ENCODE measurements around the gene QRFPR.
"Not testable (repeated sequence)": the region's sequence is repeated elsewhere in the genome, so short reads cannot be mapped to it uniquely, and the experiment has no call there.

The QRFPR gene

DNA sequence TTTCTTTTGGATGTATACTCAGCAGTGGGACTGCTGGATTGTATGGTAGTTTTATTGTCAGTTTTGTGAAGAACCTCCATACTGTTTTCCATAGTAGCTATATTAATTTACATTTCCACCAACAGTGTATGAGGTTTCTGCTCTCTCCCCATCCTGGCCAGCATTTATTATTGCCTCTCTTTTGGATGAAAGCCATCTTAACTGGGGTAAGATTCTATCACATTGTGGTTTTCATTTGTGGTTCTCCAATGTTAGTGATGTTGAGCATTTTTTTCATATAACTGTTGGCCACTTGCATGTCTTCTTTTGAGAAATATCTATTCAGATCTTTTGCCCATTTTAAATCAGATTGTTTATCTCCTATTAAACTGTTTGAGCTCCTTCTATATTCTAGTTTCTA is 27.6 kb downstream of the QRFPR start:
- no peak overlapping the region for H3K4me3 ChIP-seq (ENCODE audit: low read length)
- DNase-seq (ENCODE audit: low read depth, low spot score), result no peak

- H3K4me3 ChIP-seq (ENCODE audit: low read length), result no peak overlapping the region
- no peak for DNase-seq (ENCODE audit: low read depth, low spot score)
These were observed 36.7 kb downstream of the QRFPR start for GRCh38 chr4:121344098-121344497.

DNA sequence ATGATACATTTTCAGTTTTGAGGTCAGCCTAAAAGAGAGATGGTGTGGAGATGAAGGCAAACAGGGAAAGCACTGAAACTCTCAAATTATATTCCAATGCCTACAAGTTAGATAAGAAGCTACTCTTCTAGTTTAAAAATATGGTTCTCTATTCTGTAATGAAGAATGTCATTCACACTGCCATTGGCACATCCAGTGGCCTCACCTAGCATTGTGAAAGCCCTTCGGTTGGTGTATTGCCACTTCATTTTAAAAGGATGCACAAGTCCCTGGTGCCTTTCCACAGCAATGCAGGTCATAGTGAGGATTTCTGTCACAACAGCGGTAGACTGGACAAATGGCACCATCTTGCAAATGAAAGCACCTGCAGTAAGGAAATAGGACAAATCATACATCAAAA is 40.6 kb downstream of the QRFPR start:
- H3K4me3 ChIP-seq (ENCODE audit: low read length), result no peak overlapping the region
- no peak for DNase-seq (ENCODE audit: low read depth, low spot score)

GRCh38 chr4:121339824-121340223 is 41.0 kb downstream of the QRFPR start:
- no peak overlapping the region for H3K4me3 ChIP-seq (ENCODE audit: low read length)
- no peak for DNase-seq (ENCODE audit: low read depth, low spot score)

DNA sequence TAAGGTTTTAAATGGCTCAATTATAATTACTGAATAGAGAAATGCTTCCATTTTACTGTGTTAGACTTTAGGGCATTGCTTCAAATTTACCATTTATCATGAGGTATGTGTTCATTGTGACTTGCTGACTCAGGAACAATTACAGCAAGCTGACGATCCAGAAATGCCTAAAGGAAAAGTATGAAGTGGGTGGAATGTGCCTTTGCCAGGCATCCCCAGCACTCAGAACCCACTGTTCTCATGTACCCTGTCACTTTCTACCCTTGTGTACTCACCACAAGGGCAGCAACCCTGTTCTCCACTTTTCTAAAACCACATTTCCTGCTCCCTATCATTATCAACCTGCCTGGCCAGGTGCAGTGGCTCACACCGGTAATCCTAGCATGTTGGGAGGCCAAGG is 41.5 kb downstream of the QRFPR start:
- H3K4me3 ChIP-seq (ENCODE audit: low read length), result no peak overlapping the region
- DNase-seq (ENCODE audit: low read depth, low spot score), result no peak

- no peak for DNase-seq (ENCODE audit: low read depth, low spot score)
- no peak overlapping the region for H3K4me3 ChIP-seq (ENCODE audit: low read length)
These were observed 42.3 kb downstream of the QRFPR start for GRCh38 chr4:121338518-121338917.

- H3K4me3 ChIP-seq (ENCODE audit: low read length), result no peak overlapping the region
- DNase-seq (ENCODE audit: low read depth, low spot score), result no peak
These were observed 44.1 kb downstream of the QRFPR start for GRCh38 chr4:121336706-121337105.

- H3K4me3 ChIP-seq (ENCODE audit: low read length), result no peak overlapping the region
- no peak for DNase-seq (ENCODE audit: low read depth, low spot score)
These were observed 50.6 kb downstream of the QRFPR start for GRCh38 chr4:121330180-121330665.

DNA sequence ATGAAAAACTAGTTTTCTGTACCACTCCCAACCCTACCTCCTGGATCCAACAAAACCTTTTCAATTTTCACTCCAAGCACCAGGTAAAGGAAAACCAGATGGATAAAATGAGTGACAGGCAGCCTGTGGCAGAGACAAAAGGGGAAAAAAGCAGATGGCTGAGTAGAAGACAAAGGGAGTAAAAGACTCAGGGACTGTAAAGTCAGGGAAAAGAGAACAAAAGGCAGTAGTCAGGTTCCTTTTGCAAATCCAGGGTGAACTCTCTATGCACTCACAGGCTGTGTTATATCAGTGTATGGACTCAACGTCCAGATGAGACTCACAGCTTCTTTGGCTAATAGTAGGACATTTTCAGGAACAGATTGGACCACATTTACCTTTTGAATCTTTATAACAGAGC is 54.2 kb downstream of the QRFPR start:
- H3K4me3 ChIP-seq (ENCODE audit: low read length), result no peak overlapping the region
- no peak for DNase-seq (ENCODE audit: low read depth, low spot score)

DNA sequence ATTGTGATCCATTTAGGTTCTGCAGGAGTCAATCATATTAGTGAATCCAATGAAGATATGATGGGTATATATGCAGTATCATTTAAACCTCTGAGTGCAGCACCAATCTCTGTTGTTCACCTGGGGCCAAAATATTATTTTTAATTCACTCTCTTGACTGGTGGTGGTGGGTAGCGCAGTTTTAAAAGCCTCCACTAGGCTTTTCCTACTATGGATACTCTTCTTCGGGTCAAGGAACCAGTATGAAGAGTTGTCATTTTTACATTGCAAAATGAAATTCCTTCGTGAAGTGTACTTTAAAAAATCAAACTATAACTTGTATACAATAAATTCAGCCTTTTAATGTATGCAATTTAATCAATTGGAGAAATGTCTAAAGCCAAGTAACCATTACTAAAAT is 56.5 kb downstream of the QRFPR start:
- H3K4me3 ChIP-seq (ENCODE audit: low read length), result no peak overlapping the region
- no peak for DNase-seq (ENCODE audit: low read depth, low spot score)

DNA sequence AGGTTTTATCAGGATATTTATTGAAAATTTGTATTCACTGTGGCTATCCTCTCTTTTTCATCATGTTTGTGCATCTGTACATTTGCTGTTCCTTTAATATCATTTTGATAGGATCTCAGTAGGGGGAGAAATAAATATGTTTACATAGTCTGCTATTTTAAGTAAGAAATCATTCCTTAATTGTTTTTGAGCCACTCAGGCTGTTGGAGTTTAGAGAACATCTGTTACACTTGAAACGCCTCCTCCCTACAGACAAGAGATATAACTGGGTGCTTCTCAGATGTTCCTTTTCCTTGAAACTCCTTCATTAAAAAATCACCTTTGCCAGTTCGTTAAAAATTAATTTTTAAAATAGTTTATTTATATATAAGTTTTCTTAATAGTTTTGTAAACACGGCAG is 59.4 kb downstream of the QRFPR start:
- no peak overlapping the region for H3K4me3 ChIP-seq (ENCODE audit: low read length)
- no peak for DNase-seq (ENCODE audit: low read depth, low spot score)

DNA sequence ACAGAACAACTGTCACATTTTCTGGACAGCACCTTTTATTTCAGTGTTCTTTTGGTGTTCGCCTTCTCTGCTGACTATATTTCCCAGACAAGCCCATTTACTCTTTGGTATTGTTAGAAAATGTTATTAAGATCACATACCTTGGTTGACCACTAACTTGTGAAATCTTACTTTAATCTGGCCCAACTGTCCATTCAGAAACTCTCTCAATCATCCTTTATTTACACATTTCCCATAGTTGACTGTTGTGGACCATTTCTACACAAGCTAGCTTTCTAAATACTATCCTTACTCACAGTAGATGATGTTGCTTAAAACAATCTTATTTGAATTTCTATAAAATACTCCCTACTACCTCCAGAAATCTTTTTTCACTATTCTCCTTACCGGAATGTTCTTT is 64.7 kb downstream of the QRFPR start:
- H3K4me3 ChIP-seq (ENCODE audit: low read length), result no peak overlapping the region
- DNase-seq (ENCODE audit: low read depth, low spot score), result no peak

DNA sequence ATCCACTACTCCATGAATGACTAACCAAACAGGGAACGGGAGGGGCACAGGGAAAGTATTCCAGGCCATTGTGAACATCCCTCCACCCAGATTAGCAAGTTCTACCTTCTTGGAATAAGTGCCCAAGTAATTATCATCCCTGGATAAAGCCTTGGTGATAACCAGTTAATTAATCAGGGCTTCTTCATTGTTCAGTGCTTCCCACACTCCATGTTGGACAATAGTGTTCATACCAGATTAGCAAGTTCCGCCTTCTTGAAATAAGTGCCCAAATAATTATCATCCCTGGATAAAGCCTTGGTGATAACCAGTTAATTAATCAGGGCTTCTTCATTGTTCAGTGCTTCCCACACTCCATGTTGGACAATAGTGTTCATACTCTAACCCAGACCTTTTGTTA is 67.4 kb downstream of the QRFPR start:
- H3K4me3 ChIP-seq (ENCODE audit: low read length); DNase-seq (ENCODE audit: low read depth, low spot score): not testable (repeated sequence)

DNA sequence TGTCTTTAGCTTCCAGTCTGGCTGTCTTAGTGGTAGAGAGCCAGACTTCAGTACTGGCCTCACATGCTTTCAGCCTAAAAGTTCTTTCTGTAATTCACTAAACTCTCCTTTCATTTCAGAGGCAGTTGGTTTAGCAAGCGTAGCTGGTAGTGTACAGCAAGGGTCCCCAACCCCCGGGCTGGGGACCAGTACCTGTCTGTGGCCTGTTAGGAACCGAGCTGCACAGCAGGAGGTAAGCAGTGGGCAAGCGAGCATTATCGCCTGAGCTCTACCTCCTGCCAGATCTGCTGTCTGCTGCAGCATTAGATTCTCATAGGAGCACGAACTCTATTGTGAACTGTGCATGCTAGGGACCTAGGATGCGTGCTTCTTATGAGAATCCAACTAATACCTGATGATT is 72.0 kb downstream of the QRFPR start:
- no peak overlapping the region for H3K4me3 ChIP-seq (ENCODE audit: low read length)
- DNase-seq (ENCODE audit: low read depth, low spot score), result no peak

DNA sequence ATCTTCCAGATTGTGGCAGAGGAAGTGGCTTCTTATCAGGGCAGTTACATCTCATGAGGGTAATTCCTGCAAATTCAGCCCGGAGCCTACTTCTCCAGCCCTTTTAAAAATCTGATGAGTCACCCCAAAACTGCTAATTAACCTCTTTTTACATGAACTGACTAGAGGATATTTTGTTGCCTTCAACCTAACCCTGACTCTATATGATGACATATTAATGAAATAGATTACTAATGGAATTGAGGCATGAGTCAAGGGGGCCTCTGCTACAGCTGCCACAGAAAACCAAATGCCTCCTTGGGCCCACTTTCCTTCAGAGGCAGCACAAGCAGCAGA is 72.5 kb downstream of the QRFPR start:
- no peak overlapping the region for H3K4me3 ChIP-seq (ENCODE audit: low read length)
- DNase-seq (ENCODE audit: low read depth, low spot score), result peak; percentile 39

DNA sequence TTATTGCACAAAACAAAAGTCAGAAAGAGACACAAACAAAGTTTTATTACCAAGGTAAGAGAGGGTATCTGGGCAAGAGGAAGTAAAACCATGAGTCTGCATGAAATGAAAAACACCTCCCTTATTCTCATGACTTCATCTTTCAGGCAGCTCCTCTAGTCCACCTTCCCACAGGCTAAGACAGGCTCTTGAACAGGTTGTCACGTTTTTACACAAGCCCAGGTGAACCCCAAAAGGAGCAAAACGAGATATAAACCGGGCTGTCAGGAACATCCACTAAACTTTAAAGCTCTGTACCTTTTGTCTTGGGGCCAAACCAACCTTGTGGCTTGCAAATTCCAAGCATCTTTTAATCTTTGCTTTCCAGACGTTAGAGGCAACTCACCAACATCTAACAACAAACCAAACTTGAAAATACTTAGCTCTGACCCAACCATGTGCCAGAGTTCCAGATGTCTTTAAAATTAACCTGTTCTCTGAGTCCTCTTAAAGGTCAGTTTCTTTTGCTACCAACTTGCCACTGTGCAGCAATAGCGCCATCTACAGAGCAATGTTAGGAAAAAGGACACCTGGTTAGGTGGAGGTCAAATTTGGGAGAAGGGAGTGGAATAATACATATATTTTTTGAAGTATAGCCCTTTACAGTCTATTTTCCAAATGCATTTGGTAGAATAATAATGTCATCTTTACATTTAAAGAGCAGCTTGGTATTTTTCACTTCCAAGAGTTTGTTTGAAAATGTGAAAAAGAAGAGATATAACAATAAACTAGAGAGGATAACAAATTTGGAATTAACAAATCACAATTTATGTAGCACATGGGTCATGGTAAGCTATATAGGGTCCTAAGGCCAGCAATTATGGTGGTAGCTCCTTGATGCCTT is 73.1 kb downstream of the QRFPR start:
- no peak overlapping the region for H3K4me3 ChIP-seq (ENCODE audit: low read length)
- DNase-seq (ENCODE audit: low read depth, low spot score), result peak; percentile 54

DNA sequence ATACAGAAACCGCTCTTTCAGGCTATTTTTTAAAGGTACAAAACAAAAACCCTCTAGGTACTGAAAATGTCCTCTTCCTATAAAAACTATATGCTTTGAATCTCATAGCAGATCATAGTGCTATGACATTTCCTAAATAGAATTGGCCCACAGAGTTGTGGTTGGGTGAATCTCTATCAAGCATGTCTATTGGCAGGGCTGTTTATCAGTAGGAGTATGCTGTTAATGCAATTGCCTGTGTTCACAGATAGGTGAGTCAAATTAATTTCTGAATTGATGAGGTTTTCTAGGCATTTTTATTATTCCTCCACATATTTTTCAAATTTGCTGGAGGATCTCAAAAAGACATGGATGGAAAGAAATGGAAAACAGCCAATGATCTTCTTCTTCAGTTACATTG is 73.9 kb downstream of the QRFPR start:
- H3K4me3 ChIP-seq (ENCODE audit: low read length), result no peak overlapping the region
- no peak for DNase-seq (ENCODE audit: low read depth, low spot score)

GRCh38 chr4:121304893-121305292 is 75.9 kb downstream of the QRFPR start:
- DNase-seq (ENCODE audit: low read depth, low spot score), result no peak
- no peak overlapping the region for H3K4me3 ChIP-seq (ENCODE audit: low read length)

GRCh38 chr4:121299367-121299766 is 81.5 kb downstream of the QRFPR start:
- DNase-seq (ENCODE audit: low read depth, low spot score), result no peak
- no peak overlapping the region for H3K4me3 ChIP-seq (ENCODE audit: low read length)

DNA sequence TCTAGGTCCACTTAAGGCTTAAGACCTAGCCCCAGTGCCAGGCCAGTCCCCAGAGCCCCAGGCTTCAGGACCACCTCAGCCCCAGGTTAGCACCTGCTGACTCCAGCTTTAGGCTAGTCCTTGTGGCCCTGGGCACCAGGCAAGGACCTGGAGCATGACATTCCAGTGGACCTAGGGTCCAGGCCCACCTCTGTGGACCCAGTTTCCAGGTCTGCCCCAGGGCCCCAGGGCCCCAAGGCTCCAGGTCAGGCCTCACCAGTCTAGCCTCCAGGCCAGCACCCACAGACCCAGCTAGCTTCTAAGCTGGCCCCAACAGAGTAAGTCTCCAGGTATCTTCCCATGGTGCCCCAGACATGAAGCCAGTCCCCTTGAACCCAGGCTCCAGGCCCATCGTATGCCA is 97.5 kb downstream of the QRFPR start:
- DNase-seq (ENCODE audit: low read depth, low spot score), result no peak
- H3K4me3 ChIP-seq (ENCODE audit: low read length), result no peak overlapping the region

DNA sequence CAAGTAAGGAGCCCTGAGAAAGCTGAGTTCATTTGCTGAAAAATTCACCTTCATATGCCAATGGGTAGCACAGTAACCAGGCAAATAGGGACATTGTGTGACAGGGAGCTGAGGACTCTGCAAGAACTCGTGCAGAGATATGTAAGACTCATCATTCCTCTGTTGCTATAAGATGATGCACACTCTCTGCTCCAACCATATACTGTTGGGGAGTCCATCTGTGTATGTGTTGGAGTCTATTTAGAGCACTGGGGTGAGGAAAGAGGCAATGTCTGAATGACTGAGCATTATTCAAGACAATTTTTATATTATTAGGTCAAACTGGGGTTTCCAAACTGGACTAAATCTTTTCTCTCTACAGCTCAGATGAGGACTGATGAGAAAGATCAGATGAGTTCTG is 100.4 kb downstream of the QRFPR start:
- H3K4me3 ChIP-seq (ENCODE audit: low read length), result no peak overlapping the region
- DNase-seq (ENCODE audit: low read depth, low spot score), result no peak
